Glomerular visceral epithelial cell (primary cell): ENCODE data around the gene FBXO8.
"Not testable (repeated sequence)": the region's sequence is repeated elsewhere in the genome, so short reads cannot be mapped to it uniquely, and the experiment has no call there.

Experiments used
- DNase-seq: peaks from one replicate; pipeline ENCODE4 v3.0.0-alpha.2; 2016; ENCODE audit errors: extremely low spot score

FBXO8 gene

GRCh38 chr4:174284487-174284886, 1.0 kb upstream of the FBXO8 start:
- DNase-seq, result no peak

GRCh38 chr4:174282836-174283506, 496 bp downstream of the FBXO8 start:
- peak; percentile 88 for DNase-seq

GRCh38 chr4:174281901-174282300, 1.6 kb downstream of the FBXO8 start:
- DNase-seq, result no peak

GRCh38 chr4:174281182-174281737, 2.2 kb downstream of the FBXO8 start:
- DNase-seq, result no peak

GRCh38 chr4:174279433-174280155, 3.9 kb downstream of the FBXO8 start:
- DNase-seq, result no peak

GRCh38 chr4:174278467-174278866, 5.0 kb downstream of the FBXO8 start:
- DNase-seq, result no peak

- DNase-seq, result no peak
These were observed 6.0 kb downstream of the FBXO8 start for GRCh38 chr4:174277433-174277832.

- DNase-seq, result no peak
These were observed 8.4 kb downstream of the FBXO8 start for GRCh38 chr4:174275101-174275500.

- no peak for DNase-seq
These were observed 9.0 kb downstream of the FBXO8 start for GRCh38 chr4:174274436-174274835.

GRCh38 chr4:174273930-174274329, 9.5 kb downstream of the FBXO8 start:
- no peak for DNase-seq

GRCh38 chr4:174266416-174266815, 17.1 kb downstream of the FBXO8 start:
- DNase-seq, result no peak

- no peak for DNase-seq
These were observed 17.6 kb downstream of the FBXO8 start for GRCh38 chr4:174265916-174266315.

- DNase-seq, result no peak
These were observed 20.1 kb downstream of the FBXO8 start for GRCh38 chr4:174263445-174263736.

GRCh38 chr4:174262624-174263444, 20.6 kb downstream of the FBXO8 start:
- no peak for DNase-seq

- DNase-seq, result not testable (repeated sequence)
These were observed 22.0 kb downstream of the FBXO8 start for GRCh38 chr4:174261432-174261831.

- peak; percentile 51 for DNase-seq
These were observed 23.4 kb downstream of the FBXO8 start for GRCh38 chr4:174260099-174260498.

- DNase-seq, result no peak
These were observed 23.9 kb downstream of the FBXO8 start for GRCh38 chr4:174259580-174259979.

GRCh38 chr4:174256277-174256713, 27.2 kb downstream of the FBXO8 start:
- no peak for DNase-seq

- DNase-seq, result no peak
These were observed 27.7 kb downstream of the FBXO8 start for GRCh38 chr4:174255786-174256185.

GRCh38 chr4:174255374-174255773, 28.1 kb downstream of the FBXO8 start:
- no peak for DNase-seq

GRCh38 chr4:174254613-174255012, 28.9 kb downstream of the FBXO8 start:
- no peak for DNase-seq

- no peak for DNase-seq
These were observed 31.1 kb downstream of the FBXO8 start for GRCh38 chr4:174252412-174252811.
